Neural cell (in vitro differentiated cells): ENCODE results near the gene ANK2. TPM values are rescaled to one million over a fixed set of nuclear protein-coding genes. Genes with fewer than 3 reads are reported as not detected.

ENCODE experiments used
- H2AFZ ChIP-seq: fragments of 200-600, 300-800 bp; sonication (generic), shearing (Covaris generic); 2 replicates; pipeline ENCODE4 v1.6.0; 2014; ENCODE audit warnings: low read depth, mild to moderate bottlenecking, antibody characterized with exemption, low read length, moderate library complexity
- H3F3A ChIP-seq: fragments of 200-600 bp; shearing (Covaris generic); 2 replicates; pipeline ENCODE4 v1.6.1; 2016; ENCODE audit warnings: mild to moderate bottlenecking, moderate library complexity, mixed read lengths, antibody characterized with exemption, low read length; ENCODE audit not compliant: insufficient read depth, poor library complexity, severe bottlenecking
- H3K27ac ChIP-seq: fragments of 200-600, 300-800 bp; sonication (generic), shearing (Covaris generic); 2 replicates; pipeline ENCODE4 v1.5.1; 2014; ENCODE audit warnings: mild to moderate bottlenecking, low read length, moderate library complexity
- H3K27me3 ChIP-seq: fragments of 300-800, 200-600 bp; sonication (generic), shearing (Covaris generic); 2 replicates; pipeline ENCODE4 v1.6.0; 2014; ENCODE audit warnings: mild to moderate bottlenecking, low read depth, low read length, moderate library complexity; ENCODE audit not compliant: insufficient read depth
- H3K36me3 ChIP-seq: fragments of 300-800, 200-600 bp; sonication (generic), shearing (Covaris generic); 2 replicates; pipeline ENCODE4 v1.5.1; 2014; ENCODE audit warnings: mild to moderate bottlenecking, antibody characterized with exemption, low read length, moderate library complexity; ENCODE audit not compliant: insufficient read depth
- H3K4me2 ChIP-seq: fragments of 300-800, 200-600 bp; sonication (generic), shearing (Covaris generic); 2 replicates; pipeline ENCODE4 v1.6.0; 2014; ENCODE audit warnings: mild to moderate bottlenecking, low read length
- H3K4me3 ChIP-seq: fragments of 300-800, 200-600 bp; sonication (generic), shearing (Covaris generic); 2 replicates; pipeline ENCODE4 v1.5.1; 2014; ENCODE audit warnings: mild to moderate bottlenecking, low read length, moderate library complexity
- H3K79me2 ChIP-seq: fragments of 200-600 bp; shearing (Covaris generic); replicated peaks from 2 replicates; pipeline ENCODE4 v1.6.0; 2014; ENCODE audit warnings: mild to moderate bottlenecking, low read length, moderate library complexity; ENCODE audit not compliant: insufficient read depth
- H3K9ac ChIP-seq: fragments of 300-800, 200-600 bp; sonication (generic), shearing (Covaris generic); 2 replicates; pipeline ENCODE4 v1.6.1; 2016; ENCODE audit warnings: mild to moderate bottlenecking, low read length, mixed read lengths
- H3K9me2 ChIP-seq: fragments of 200-600 bp; shearing (Covaris generic); 2 replicates; pipeline ENCODE4 v1.6.1; 2016; ENCODE audit warnings: mild to moderate bottlenecking, low read length, mixed read lengths; ENCODE audit not compliant: insufficient read depth
- H3K9me3 ChIP-seq: fragments of 200-600, 300-800 bp; sonication (generic), shearing (Covaris generic); 2 replicates; pipeline ENCODE4 v1.6.1; 2016; ENCODE audit warnings: mild to moderate bottlenecking, mixed run types, low read length, moderate library complexity, mixed read lengths
- H4K20me1 ChIP-seq: fragments of 200-600 bp; shearing (Covaris generic); 2 replicates; pipeline ENCODE4 v1.6.1; 2016; ENCODE audit warnings: mild to moderate bottlenecking, mixed run types; ENCODE audit not compliant: insufficient read depth
- EP300 ChIP-seq: fragments of 450-650 bp; conservative IDR thresholded peaks from 2 replicates; pipeline ENCODE4 v1.6.1; 2014; ENCODE audit warnings: antibody characterized with exemption, mild to moderate bottlenecking, moderate library complexity; ENCODE audit not compliant: poor library complexity, severe bottlenecking
- EZH2 ChIP-seq: fragments of 200-600, 300-800 bp; shearing (Covaris generic), sonication (generic); IDR thresholded peaks from 2 replicates; pipeline ENCODE4 v1.6.1; 2014; ENCODE audit warnings: antibody characterized with exemption, low read length, borderline replicate concordance, mild to moderate bottlenecking; ENCODE audit not compliant: insufficient read depth, poor library complexity, severe bottlenecking
- MXI1 ChIP-seq: fragments of 450-650 bp; conservative IDR thresholded peaks from 2 replicates; pipeline ENCODE4 v1.6.1; 2014; ENCODE audit warnings: antibody characterized with exemption, mild to moderate bottlenecking; ENCODE audit not compliant: poor library complexity, severe bottlenecking
- POLR2AphosphoS5 ChIP-seq: IDR thresholded peaks from 2 replicates; pipeline ENCODE4 v1.6.1; 2012
- RAD21 ChIP-seq: fragments of 450-650 bp; conservative IDR thresholded peaks from 2 replicates; pipeline ENCODE4 v1.6.1; 2014; ENCODE audit warnings: antibody characterized with exemption, mild to moderate bottlenecking, moderate library complexity
- REST ChIP-seq: IDR thresholded peaks from 2 replicates; pipeline ENCODE4 v1.6.1; 2012; ENCODE audit warnings: borderline replicate concordance
- SMC3 ChIP-seq: fragments of 450-650 bp; conservative IDR thresholded peaks from 2 replicates; pipeline ENCODE4 v1.6.1; 2014; ENCODE audit warnings: antibody characterized with exemption, mild to moderate bottlenecking, moderate library complexity; ENCODE audit not compliant: poor library complexity
- TAF1 ChIP-seq: IDR thresholded peaks from 2 replicates; pipeline ENCODE4 v1.6.1; 2012; ENCODE audit warnings: low read depth
- polyA plus RNA-seq: library from polyadenylated mRNA; depleted of rRNA; stranded (reverse); fragments of >200 nt; gene quantifications from 2 replicates; pipeline ENCODE4 v1.2.3, GENCODE V29; 2014
- TF ChIP-seq, protein P1 (sequence below): fragments of 450-650 bp; IDR thresholded peaks from 2 replicates; pipeline ENCODE4 v1.5.1; 2014; ENCODE audit warnings: antibody characterized with exemption, mild to moderate bottlenecking, moderate library complexity; ENCODE audit not compliant: poor library complexity, severe bottlenecking

Gene ANK2
- polyA plus RNA-seq, 1 donor from 2014 or later, result 52.0 TPM

DNA sequence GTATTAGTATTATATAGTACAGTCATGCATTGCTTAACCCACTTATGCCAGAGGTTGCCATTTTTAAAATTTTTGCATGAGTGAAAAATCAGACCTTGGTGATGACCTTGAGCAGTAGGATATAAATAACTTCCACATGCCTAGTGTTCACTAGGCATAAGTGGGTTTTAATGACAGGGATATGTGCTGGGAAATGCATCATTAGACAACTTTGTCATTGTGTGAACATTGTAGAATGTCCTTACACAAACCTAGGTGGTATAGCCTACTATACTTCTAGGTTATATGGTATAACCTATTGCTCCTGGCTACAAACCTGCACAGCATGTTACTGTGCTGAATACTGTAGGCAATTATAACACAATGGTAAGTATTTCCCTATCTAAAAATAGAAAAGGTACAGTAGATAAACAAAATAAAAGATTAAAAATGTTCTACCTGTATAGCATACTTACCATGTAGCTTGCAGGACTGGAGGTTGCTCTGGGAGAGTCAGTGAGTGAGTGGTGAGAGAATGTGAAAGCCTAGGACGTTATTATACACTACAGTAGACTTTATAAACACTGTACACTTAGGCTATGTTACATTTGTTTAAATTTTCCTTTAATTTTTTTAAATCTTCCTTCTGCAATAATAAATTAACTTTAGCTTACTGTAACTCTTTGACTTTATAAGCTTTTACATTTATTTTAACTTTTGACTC lies 326.7 kb downstream of the ANK2 start:
- no peaks in the 10 kb centered on the region for H3K9me3 ChIP-seq
- no peaks in the 10 kb centered on the region for H3K9me2 ChIP-seq
- H2AFZ ChIP-seq, result no peak overlapping the region
- no peak overlapping the region for H3K4me2 ChIP-seq
- H3K9ac ChIP-seq, result no peak overlapping the region
- H3K4me3 ChIP-seq, result no peak overlapping the region
- peaks cover 18% of the 10 kb centered on the region for H3K36me3 ChIP-seq
- H3K27ac ChIP-seq, result no peak overlapping the region
- no peaks in the 10 kb centered on the region for H3F3A ChIP-seq
- TF ChIP-seq EP300 (no peak), TAF1 (no peak), EZH2 (no peak), SMC3 (no peak), REST (no peak), RAD21 (no peak), POLR2AphosphoS5 (no peak), MXI1 (no peak)
- TF ChIP-seq, protein P1, sequence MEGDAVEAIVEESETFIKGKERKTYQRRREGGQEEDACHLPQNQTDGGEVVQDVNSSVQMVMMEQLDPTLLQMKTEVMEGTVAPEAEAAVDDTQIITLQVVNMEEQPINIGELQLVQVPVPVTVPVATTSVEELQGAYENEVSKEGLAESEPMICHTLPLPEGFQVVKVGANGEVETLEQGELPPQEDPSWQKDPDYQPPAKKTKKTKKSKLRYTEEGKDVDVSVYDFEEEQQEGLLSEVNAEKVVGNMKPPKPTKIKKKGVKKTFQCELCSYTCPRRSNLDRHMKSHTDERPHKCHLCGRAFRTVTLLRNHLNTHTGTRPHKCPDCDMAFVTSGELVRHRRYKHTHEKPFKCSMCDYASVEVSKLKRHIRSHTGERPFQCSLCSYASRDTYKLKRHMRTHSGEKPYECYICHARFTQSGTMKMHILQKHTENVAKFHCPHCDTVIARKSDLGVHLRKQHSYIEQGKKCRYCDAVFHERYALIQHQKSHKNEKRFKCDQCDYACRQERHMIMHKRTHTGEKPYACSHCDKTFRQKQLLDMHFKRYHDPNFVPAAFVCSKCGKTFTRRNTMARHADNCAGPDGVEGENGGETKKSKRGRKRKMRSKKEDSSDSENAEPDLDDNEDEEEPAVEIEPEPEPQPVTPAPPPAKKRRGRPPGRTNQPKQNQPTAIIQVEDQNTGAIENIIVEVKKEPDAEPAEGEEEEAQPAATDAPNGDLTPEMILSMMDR, result no peak
- no peaks in the 10 kb centered on the region for H4K20me1 ChIP-seq
- no peaks in the 10 kb centered on the region for H3K27me3 ChIP-seq
- H3K79me2 ChIP-seq, result no peaks in the 10 kb centered on the region

GRCh38 chr4:113378836-113379235 lies 329.4 kb downstream of the ANK2 start:
- Histone ChIP-seq H3K36me3 (peaks cover 4% of the 10 kb centered on the region), H3K9ac (no peak overlapping the region), H3K27ac (no peak overlapping the region), H3K4me2 (no peak overlapping the region), H3F3A (no peaks in the 10 kb centered on the region), H3K9me3 (no peaks in the 10 kb centered on the region), H3K79me2 (no peaks in the 10 kb centered on the region), H4K20me1 (no peaks in the 10 kb centered on the region), H2AFZ (no peak overlapping the region), H3K4me3 (no peak overlapping the region), H3K9me2 (no peaks in the 10 kb centered on the region), H3K27me3 (no peaks in the 10 kb centered on the region)
- TF ChIP-seq MXI1 (no peak), POLR2AphosphoS5 (no peak), TAF1 (no peak), REST (no peak), EZH2 (no peak), EP300 (no peak), RAD21 (no peak), SMC3 (no peak)
- TF ChIP-seq, protein P1, result no peak
